Umbilical cord (tissue), 2 donors: ENCODE data around the gene SH3RF1. TPM values are rescaled to one million over a fixed set of nuclear protein-coding genes. Genes with fewer than 3 reads are reported as not detected.

Experiments used
- DNase-seq: peaks from one replicate; pipeline ENCODE4 v3.0.0-alpha.2; 2015; ENCODE audit warnings: low spot score
- total RNA-seq: library from RNA; depleted of rRNA; stranded (reverse); fragments of >200 nt; gene quantifications from one replicate; pipeline ENCODE4 v1.2.3, GENCODE V29; 2014; ENCODE audit warnings: low replicate concordance; ENCODE audit not compliant: insufficient read depth

Gene SH3RF1
- total RNA-seq, 1 donor from 2014 or later = 11.6 TPM

DNA sequence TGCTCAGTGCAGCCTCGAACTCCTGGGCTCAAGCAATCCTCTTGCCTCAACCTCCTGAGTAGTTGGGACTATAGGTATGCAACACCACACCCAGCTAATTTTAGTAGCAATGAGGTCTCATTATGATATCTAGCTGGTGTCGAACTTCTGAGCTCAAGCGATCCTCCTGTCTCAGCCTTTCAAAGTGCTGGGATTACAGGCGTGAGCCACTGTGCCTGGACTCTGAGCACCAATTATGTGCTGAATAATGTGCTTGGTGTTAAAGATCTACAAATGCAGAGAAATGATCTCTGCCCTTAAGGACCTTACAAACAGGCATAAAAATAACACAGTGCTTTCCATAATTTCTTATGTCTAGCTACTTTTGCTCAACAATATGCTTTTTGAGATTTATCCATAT is 131.7 kb downstream of the SH3RF1 start:
- DNase-seq = no peak

GRCh38 chr4:169137558-169137920 is 133.2 kb downstream of the SH3RF1 start:
- DNase-seq = no peak

GRCh38 chr4:169136796-169137557 is 133.8 kb downstream of the SH3RF1 start:
- no peak for DNase-seq

GRCh38 chr4:169136330-169136729 is 134.4 kb downstream of the SH3RF1 start:
- no peak for DNase-seq

DNA sequence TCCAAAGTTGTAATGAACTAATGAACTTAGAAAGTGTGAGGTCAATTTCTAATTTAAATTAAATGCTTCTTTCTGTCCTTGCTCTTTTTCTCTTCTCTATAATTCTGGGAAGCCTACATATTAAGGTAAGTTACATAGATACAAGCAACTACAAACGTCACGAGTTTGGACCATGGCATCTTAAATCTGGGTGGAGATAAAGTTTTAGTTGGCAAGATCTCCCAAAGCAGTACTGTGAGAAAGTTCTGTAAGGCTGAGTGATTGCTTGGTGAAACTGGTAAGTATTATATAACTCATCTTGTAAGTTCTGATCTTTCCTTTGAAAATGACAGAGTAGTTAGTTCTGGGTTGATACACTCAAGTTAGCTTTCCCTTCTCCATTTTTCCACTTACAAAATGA is 135.0 kb downstream of the SH3RF1 start:
- DNase-seq = no peak

DNA sequence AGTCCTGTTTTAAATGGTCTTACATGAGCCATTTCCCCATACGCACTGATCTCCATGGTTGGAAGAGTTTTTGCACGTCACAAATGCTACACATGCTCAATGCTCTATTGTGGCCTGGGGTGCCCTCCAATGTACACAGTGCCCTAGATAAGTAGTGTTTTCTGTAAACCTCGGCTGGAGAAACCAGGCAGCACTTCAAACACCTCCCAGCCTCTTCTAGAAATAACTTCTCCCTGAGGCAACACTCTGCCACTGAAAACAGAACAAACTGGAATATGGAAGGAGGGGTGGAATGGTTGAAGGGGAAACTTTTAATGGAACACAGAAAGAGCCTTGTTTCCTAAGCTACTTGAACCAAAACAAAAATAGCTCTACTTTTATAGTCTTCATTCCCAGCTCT is 136.8 kb downstream of the SH3RF1 start:
- DNase-seq = no peak

- no peak for DNase-seq
These were observed 138.0 kb downstream of the SH3RF1 start for GRCh38 chr4:169132561-169133305.

GRCh38 chr4:169131556-169132208 is 139.1 kb downstream of the SH3RF1 start:
- DNase-seq = no peak

- no peak for DNase-seq
These were observed 141.9 kb downstream of the SH3RF1 start for GRCh38 chr4:169128902-169129301.

DNA sequence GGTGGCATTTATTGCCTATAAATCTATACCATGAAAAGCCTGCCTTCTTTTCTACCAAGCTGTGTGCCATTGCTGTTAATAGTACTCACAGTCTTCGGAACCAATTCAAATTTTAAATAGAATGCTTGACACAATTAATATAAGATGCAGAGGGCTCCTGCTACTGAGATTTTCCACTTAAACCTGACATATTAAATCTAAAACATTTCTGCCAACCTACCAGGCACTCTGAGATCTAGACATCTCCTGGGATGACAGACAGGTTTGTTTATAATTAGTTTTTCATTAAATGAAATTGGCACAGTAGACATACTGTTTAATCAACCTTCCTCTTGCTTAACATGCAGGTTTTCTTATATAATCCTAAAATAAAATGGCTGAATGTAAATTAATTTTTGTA is 143.4 kb downstream of the SH3RF1 start:
- no peak for DNase-seq

GRCh38 chr4:169124661-169125060 is 146.1 kb downstream of the SH3RF1 start:
- DNase-seq = no peak

DNA sequence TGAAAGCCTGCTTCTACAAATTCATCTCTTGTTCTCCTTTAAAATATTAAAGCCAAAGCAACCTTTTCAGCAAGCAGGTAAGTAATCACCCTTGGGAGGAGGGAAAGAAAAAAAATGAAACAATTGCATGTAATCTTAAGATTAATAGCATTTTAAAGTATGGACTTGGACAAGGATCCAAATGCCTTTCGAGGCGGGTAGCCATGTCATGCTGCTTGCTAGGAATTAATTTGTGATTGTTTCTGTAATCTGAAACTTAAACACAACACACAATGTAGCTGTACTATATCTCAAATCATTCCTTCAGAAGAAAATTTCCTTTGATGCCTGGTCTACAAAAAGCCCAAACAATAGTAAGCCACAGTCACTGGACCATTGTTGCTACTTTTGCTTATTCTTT is 148.3 kb downstream of the SH3RF1 start:
- no peak for DNase-seq

GRCh38 chr4:169121861-169122382 is 148.8 kb downstream of the SH3RF1 start:
- no peak for DNase-seq

- no peak for DNase-seq
These were observed 150.1 kb downstream of the SH3RF1 start for GRCh38 chr4:169120624-169121023.

DNA sequence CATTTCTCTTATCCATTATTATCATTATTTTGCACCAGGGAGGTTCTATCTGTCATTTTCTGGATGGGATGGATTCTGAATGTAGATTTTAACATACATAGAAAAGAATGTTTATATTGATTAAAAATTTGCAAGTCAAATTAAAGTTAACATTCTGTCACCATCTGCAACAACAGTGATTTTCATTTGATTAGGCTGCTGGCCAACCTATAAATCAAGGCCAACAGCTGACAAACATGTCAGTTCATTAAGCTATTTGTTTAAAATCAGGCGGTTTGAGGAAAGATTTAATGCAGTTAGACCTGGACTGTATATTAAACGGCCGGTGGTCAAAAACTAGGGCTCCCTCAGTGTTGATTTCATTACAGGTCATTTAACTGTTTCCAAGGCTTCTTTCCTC is 151.2 kb downstream of the SH3RF1 start:
- DNase-seq = no peak

GRCh38 chr4:169117591-169118081 is 153.1 kb downstream of the SH3RF1 start:
- DNase-seq = no peak

GRCh38 chr4:169116270-169116901 is 154.4 kb downstream of the SH3RF1 start:
- DNase-seq = no peak

DNA sequence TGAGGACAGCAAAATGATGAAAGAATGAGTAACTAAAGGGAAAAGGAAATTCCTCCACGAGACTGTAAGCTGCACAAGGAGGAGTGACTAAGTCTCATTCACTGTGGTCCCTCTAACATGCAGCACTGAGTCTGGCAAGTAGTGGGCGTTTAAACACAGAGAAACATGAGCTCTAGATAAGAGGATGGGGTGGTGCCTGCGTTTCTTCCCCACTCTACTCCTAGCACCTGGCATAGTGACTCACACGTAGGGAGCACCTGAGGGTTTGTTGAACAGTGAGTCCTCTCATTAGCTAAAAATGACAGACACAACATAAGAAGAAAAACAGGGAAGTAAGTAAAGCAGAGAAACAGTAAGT is 154.9 kb downstream of the SH3RF1 start:
- DNase-seq = peak; percentile 73

GRCh38 chr4:169115144-169115896 is 155.4 kb downstream of the SH3RF1 start:
- DNase-seq = no peak

DNA sequence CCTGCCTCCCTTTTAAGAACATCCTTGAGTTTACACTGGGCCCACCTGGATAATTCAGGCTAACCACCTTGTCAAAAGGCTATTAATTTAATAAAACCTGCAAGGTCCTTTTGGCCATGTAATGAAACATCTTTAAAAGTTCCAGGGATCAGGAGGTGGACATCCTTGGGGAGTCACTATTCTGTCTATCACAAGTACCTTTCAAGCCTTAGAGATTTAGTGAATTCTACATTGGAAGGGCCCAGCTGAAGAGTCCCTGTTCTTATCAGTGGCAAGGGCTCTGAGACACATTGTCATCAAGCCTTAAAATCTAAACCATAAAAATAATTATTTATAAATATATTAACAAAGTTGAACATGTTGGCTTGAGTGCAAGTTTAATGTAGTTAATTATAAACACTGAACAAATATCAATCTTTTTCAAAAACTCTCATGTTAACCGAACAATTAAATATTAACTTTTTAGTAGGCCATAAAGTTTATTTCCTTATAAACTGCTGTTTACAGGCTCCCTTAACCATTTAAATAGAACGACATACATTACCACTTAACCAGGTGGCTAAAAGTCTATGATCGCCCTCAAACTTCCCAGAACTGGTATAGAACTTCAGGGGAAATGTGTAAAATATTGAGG is 156.3 kb downstream of the SH3RF1 start:
- no peak for DNase-seq

DNA sequence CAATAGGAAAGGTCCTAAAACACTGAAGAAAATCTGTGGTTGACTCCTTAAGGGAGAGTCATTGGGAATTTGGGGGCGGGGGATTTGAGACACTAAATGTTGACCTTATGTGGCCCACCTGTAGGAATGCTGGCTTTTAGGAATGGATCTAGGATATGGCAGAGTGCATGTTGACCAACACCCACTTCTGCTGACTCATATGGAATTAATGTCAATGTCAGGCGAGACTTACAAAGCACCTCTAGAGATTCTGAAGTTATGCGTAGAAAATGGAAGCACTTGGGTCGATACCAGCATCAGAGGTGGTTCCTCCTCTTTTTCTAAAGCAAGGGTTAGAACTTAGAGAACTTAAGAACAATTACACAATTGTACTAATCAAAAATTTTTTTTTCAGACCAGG is 160.1 kb downstream of the SH3RF1 start:
- no peak for DNase-seq
